ENCODE results near the gene XPO1. TPM values are rescaled to one million over a fixed set of nuclear protein-coding genes. Genes with fewer than 3 reads are reported as not detected.

The XPO1 gene
- total and polyA plus RNA-seq, 2 experiments from 2014 or later, result 115 to 485 TPM

GRCh38 chr2:61582165-61582564 is 44.0 kb upstream of the XPO1 start (continued):
- TF ChIP-seq ZNF114 (CRISPR knock-in tag; IDR thresholded peaks at IDR 0.05), result no peak
- peak; percentile 38 for TF ChIP-seq CREB1 (CRISPR knock-in tag; IDR thresholded peaks at IDR 0.05; ENCODE audit: low read depth)
- no peak for TF ChIP-seq ZNF331 (CRISPR knock-in tag; IDR thresholded peaks at IDR 0.05; ENCODE audit: low read depth)

GRCh38 chr2:61581716-61582115 is 43.6 kb upstream of the XPO1 start:
- H3K9me3 Mint-ChIP-seq, result no peaks in the 10 kb centered on the region
- DNase-seq (ENCODE audit: low spot score) (no peak), ATAC-seq (no peak)
- H3K79me2 ChIP-seq (replicated peaks; ENCODE audit: insufficient read depth), result no peaks in the 10 kb centered on the region
- H3K4me1 Mint-ChIP-seq, result peaks cover 18% of the 10 kb centered on the region
- TF ChIP-seq POLR2AphosphoS5 (IDR thresholded peaks at IDR 0.05; ENCODE audit: low read depth), result no peak
- TF ChIP-seq EZH2 (IDR thresholded peaks at IDR 0.05; ENCODE audit: low read depth, unreplicated experiment), result no peak
- no peak for TF ChIP-seq REST (IDR thresholded peaks at IDR 0.05; ENCODE audit: unreplicated experiment)
- no peak for TF ChIP-seq EZH2phosphoT487 (IDR thresholded peaks at IDR 0.05; ENCODE audit: unreplicated experiment)
- no peak for TF ChIP-seq ZNF462 (CRISPR knock-in tag; IDR thresholded peaks at IDR 0.05)
- no peaks in the 10 kb centered on the region for H3K36me3 Mint-ChIP-seq (ENCODE audit: low read depth)
- H3K9me2 ChIP-seq (ENCODE audit: insufficient read depth), result no peaks in the 10 kb centered on the region
- H3K27me3 Mint-ChIP-seq (ENCODE audit: insufficient read depth, low read depth, poor library complexity), result no peaks in the 10 kb centered on the region
- peak overlapping the region; percentile 94 for H3K27ac Mint-ChIP-seq
- H3K27ac ChIP-seq (ENCODE audit: low read depth), result peak overlapping the region; percentile 91
- no peaks in the 10 kb centered on the region for H3K36me3 ChIP-seq (ENCODE audit: insufficient read depth)
- peak overlapping the region; percentile 38 for H3K4me3 Mint-ChIP-seq
- peaks cover 3% of the 10 kb centered on the region; the same call in 1 of the 2 replicates for H3F3A ChIP-seq (replicated peaks; ENCODE audit: low read depth)
- no peak overlapping the region for H2AFZ ChIP-seq
- 0 out of 2 replicates have a peak overlapping the region, but pooled peaks have one; percentile 8 for H3K4me3 ChIP-seq
- H4K20me1 ChIP-seq (replicated peaks; ENCODE audit: insufficient read depth), result no peaks in the 10 kb centered on the region
- H3K4me1 ChIP-seq (ENCODE audit: insufficient read depth), result peaks cover 12% of the 10 kb centered on the region
- H3K27me3 ChIP-seq (ENCODE audit: insufficient read depth), result no peaks in the 10 kb centered on the region
- peak overlapping the region; percentile 3 for H3K4me2 ChIP-seq

All from GM23338 (cell line).